Fibroblast of peridontal ligament (primary cell): ENCODE data around the gene CDC37L1.

ENCODE experiments used
- DNase-seq: peaks from one replicate; pipeline ENCODE4 v3.0.0-alpha.2; 2010; ENCODE audit errors: extremely low read depth

Gene CDC37L1

DNA sequence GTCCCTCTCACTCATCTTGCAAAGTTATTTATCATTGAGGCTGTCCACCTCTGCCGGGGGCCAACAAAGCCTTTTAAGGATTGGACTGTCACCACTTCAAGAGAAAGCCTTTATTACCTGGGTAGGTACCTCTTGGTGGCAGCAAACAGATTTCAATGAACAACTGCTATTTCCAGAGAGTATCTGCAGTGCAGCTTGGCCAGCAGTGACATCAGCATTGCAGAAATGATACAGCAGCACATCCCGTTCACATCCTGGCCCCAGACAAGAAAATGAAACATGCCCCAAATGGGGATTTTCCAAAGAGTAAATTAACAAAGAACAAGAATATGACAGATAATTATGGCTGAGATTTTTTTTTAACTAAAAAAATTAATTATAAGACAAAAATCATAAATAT is 10.8 kb upstream of the CDC37L1 start:
- no peak for DNase-seq

DNA sequence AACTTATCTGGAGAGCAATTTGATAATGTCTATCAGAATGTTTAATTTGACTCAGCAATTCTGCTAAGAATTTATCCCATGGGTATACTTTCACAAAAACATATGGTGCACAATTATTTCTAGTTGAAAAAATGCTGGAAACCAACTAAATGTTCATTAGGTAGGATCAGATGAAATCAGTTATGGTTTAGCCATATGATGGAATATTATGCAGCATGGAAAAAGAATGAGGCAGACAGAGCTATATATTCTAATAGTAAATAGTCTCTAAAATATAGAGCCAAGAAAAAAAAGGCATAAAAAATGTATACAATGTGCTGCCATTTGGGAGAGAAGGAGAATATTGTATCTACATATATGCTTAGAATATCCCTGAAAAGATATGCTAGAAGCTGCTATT is 9.5 kb upstream of the CDC37L1 start:
- DNase-seq: no peak

DNA sequence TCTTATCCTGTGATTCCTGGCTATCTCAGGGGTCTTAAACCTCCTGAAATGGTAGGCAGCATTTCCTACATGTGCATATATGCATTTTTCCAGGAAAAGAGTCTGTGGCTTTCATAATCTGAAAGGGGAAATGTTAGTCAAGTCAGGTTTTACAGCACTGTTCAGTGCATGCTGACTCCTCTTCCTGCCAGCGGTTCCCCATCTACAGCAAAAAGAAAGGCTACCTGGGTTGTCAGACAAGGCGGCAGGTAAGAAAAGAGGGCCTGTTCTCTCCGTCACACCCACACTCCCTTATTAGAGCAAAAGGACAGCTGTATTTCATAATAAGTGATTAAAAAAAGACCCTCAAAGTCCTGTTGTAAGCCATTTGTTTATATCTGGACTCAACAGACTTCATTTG is 8.8 kb upstream of the CDC37L1 start:
- no peak for DNase-seq

DNA sequence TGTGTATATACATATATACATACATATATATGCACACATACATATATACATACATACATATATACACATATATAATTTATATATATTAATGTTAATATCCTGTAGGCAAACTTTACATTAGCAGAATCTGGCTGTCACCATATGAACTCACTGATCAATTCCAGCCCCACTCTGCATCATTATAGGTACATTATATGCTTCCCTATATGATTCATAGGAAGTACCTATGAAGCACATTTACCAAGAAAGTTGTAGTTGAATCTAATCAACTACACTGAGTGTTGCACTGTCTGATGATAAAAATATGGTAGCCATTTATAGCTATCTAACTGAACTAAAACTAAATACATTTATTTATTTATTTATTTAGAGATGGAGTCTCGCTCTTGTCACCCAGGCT is 7.6 kb upstream of the CDC37L1 start:
- no peak for DNase-seq

DNA sequence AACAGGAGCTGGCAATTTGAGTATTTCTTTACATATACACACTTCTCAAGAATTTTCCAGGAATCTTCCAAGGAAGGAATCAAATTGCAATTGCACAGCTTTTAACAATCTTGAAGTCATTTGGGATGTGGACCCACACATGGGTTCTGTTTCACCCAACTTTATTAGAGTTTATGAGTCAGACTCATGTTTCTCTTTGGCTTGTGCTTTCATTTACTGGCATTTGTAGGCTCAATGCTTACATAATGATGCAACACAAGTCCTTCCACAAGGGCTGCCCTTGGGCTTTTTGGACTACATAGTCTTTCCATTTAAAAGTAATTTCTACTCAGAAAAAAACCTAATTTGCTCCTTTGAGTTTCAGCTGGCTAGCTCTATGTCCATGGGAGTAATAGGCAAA is 4.6 kb upstream of the CDC37L1 start:
- DNase-seq: peak; percentile 99

DNA sequence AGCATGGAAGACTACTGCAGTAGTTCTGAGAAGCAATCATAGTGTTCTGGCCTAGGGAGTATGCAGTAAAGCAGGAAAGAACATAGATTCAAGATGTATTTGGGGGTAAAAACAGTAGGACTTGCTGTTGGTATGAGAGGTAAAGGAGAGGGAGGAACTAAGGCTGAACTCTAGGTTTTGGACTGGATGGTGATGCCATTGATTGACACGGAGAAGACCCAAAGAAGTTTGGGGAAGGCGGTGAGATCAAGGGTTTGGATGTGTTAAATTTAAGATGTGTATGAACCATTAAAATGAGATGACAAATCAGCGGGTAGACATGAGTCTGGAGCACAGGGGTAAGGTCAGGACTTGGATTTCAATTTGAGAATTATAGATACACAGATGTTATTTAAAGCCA is 2.0 kb upstream of the CDC37L1 start:
- no peak for DNase-seq

DNA sequence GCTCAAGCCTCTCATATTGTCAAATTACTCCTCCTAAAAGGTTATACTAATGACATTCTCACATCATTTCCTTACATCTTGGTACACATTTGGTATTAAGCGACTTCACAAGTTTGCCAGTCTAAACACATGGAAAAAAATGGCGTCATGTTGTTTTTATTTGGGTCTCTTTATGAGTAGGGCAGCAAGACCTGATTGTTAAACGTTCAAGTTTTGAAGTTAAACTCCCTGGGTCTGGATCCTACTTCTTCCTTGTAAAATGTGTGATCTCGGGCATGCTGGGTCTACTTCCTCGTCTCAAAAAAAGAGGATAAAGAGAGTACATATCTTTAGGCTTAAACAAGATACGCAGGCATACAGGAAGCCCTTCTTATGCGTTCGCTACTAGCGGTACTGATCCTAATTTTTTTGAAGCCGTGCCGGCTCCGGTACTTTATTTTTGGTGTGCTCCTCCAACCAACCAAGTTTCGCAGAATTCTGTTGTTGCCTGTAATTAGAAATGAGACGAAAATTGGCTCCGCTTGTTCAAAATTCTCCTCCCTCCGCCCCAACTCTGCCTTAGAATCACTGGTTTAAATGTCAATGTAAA is 596 bp upstream of the CDC37L1 start:
- peak; percentile 53 for DNase-seq

DNA sequence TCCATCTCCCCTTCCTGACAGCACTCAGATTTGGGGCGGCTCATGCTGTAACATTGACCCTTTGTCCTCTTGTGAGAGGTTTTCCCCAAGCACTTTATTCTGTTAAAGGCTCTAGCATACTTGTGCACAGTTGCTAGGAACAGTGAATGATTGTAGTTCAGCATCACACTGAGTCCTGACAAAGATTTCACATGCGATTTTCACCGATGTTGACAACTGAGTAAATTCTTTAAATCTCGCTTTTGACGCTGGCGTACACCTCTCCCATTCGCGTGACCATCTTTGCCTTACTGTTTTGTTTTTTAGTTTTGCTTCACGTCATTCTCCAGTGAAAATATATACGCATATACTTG is 780 bp downstream of the CDC37L1 start:
- peak; percentile 34 for DNase-seq

DNA sequence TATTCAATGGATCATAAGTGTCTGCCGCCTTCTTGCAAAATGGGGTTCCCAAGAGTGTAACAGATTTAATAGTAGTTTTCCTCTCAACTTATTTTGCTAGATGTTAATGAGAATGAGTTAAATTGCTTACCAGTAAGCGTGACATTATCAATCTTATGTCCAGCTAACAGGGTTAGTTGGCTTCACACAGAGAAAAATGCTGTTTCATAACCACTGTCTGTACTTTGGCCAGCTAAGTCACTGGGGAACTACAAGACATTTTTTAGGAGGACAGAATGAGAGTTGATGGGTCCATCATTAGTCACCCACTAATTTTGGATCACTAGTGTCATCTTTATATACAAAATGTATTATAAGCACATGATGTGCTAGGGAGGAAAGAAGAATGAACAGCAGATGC is 1.4 kb downstream of the CDC37L1 start:
- DNase-seq: peak; percentile 61

DNA sequence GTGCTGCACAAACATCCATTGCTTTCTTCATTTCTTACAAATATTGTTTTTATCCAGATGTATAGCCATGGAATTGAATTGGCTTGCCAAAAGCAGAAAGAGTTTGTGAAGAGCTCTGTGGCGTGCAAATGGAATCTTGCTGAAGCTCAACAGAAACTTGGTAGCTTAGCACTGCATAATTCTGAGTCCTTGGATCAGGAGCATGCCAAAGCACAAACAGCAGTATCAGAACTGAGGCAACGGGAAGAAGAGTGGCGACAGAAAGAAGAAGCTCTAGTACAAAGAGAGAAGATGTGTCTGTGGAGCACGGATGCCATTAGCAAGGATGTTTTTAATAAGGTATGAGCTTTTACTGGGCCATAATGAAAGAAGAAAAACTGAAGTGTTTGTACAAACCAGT is 5.5 kb downstream of the CDC37L1 start:
- DNase-seq: no peak

DNA sequence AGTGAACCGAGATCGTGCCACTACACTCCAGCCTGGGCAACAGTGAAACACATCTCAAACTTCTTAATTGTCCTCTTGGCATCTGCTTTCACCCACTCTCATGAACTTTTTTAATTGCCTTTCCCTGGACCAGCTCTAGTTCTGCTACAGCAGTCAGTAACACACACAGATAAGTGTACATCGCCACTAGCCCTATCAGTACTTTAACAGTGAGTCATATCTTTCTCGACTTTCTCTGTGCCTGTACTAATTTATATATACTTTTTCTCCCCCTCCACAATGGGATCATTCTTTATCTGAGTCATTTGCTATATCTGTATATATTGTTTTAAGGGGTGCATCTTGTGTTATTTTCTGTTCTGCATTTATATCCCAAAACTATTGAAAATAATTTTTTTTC is 6.7 kb downstream of the CDC37L1 start:
- DNase-seq: no peak

DNA sequence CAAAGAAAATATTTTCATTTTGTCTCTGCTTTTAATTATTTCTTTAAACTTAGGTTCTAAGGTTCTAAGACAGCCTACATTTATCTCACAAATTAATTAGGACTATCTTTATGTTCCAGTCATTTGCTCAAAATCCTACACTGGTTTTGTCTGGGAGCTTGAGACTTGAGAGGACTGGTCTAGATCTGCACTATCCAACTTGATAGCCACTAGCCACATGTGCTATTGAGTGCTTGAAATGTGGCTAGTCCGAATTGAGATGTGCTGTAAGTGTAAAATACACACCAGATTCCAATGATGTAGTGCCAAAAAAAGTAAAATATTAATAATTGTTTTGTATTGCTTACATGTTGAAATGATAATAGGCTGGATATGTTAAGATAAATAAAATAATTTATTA is 7.2 kb downstream of the CDC37L1 start:
- no peak for DNase-seq

DNA sequence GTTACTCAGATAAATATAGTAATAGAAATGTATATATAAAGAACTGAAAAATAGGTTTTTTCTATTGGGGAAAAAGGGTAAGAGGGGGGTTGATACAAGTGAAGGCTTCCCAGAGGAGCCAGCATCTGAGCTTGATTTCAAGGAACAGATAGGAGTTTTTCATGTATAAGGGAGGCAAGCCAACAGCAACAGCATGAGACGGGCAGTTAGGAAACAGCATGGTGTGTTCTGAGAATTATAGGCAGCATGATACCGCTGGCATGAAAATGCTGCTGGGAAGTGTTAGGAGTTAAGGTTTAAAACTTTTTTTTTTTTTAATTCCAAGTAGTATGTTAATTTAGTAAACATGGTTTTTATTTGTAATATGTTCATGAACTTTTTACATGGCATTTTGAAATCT is 9.7 kb downstream of the CDC37L1 start:
- DNase-seq: peak; percentile 44

DNA sequence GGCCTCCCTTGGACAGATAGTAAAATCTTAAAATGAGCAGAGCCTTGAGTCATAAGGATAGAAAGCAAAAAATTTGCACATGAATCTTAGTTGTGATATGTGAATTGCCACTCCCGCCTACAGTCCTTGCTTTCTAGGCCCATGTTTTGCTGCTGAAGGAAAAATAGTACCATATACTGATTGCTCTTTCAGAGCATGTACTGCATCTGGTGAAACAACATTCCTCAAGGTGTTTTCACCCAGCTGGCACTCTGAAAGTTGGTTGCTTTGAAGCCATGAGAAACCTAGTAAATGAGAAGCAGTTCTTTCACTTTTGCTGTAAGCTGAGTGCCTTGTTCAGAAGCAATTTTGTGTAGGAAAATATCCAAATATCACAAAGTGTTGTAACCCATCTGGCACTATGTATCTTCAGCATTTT is 10.3 kb downstream of the CDC37L1 start:
- DNase-seq: peak; percentile 38

DNA sequence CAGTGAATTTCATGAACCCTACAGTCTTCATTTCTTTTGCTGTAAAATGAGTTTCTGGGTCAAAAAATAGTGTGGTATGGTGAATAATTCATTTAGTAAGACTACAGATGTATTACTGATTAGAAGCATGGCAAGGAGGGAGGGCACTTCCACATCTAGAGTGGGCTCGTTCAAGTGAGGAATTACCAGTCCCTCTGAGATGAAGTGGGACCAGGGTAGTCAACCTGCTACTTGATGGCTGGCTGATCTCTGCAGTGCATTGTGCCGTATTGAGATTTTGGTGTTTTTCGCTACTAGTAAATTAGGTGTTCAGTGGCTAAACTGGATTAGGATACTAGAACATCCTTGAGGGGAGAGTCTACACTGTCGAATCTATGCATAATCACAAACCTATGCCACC is 10.8 kb downstream of the CDC37L1 start:
- no peak for DNase-seq

DNA sequence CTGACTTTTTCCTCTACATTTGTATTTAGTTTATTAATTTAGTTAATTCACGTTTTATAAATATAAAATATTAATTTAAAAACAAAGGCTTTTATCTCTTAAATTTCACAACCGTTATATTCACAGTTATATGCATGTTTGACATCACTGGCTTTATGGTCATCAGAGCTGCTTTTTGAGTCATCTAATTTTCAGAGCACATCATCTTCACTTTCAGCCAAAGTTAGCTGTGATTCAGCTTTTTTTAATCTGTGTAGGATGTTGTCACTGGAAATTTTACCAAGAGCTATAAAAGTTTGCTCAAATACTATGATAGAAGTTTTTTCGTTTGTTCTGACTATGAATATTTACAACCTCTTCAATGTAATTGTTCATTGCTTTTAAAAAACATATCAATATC is 12.4 kb downstream of the CDC37L1 start:
- DNase-seq: peak; percentile 87

DNA sequence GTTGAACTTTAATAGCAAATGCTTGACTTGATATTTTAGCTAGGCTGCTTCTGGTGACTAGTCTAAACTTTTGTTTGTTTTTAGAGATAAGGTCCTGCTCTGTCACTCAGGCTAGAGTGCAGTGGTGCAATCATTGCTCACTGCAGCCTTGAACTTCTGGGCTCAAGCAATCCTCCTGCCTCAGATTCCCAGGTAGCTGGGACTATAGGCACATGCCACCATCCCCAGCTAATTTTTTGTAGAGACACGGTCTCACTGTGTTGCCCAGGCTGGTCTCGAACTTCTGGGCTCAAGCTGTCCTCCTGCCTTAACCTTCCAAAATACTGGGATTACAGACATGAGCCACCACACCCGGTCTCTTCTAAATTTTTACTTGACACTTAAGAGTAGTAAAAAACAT is 20.7 kb downstream of the CDC37L1 start:
- no peak for DNase-seq

DNA sequence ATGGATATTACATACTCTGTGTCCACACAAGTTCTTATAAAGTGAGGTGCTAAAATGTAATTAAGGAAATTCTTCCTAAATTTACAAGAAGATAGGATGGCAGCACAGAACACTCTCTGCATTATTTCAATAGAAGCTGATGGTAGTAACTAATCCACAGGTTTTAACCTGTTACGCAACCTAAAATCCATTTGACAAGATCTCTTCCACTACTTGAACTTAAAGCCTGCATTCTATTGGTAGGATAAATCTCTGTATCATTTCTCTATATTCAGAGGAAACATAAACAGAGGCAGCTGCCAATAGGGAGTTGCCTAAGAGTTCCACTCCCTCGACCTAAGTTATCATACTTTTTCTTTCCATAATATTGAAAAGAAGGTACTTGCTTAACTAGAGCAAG is 21.6 kb downstream of the CDC37L1 start:
- no peak for DNase-seq

DNA sequence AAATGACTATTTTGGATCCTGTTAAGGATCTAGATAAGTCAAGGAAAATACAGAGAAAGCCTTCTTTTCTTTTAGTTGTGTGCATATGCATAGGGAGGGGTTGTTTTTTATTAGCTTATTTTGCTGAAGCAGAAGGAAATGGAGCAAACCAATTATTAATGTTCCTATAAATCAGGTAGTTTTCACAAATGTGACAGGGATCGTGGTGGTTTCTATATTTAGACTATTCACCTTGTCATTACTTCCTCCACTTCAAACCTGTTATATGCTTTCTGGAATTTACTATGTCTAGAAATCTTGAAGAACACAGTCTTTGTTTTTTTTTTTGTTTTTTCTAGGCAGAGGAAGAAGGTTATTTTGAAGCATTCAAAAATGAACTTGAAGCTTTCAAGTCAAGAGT is 22.2 kb downstream of the CDC37L1 start:
- no peak for DNase-seq

DNA sequence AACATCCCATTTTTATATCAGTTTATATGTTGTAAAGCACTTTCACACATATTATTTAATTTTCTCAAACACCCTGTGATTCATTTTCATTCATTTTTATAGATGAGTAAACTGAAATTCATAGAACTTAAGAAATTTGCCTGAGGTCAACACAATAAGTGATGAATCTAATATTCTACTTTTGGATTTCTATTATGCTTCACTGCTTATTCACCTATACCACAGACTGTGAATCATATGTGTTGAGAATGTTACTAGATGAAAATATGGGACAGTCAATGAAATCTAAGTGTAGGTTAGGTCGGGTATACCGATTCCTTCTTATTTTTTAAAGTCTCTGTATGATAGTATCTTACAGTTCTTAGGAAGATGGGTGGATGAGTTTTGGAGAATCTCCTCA is 24.8 kb downstream of the CDC37L1 start:
- DNase-seq: no peak

DNA sequence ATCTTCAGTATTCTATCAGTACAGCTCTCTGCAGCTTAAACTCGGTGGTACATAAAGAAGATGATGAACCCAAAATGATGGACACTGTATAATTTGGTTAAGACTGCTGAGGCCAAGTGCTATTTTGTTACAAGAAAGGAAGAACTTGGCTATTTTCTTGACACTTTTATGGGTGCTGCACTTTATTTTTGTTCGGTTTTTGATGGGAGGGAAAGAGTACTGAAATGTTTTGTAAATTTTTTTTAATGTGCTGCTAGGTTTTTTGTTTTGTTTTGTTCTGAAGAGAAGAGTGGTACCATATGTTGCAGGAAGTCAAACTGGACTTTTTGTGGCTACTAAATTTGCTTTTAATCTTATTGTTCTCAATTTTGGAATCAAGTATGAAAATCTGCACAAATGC is 26.7 kb downstream of the CDC37L1 start:
- no peak for DNase-seq

DNA sequence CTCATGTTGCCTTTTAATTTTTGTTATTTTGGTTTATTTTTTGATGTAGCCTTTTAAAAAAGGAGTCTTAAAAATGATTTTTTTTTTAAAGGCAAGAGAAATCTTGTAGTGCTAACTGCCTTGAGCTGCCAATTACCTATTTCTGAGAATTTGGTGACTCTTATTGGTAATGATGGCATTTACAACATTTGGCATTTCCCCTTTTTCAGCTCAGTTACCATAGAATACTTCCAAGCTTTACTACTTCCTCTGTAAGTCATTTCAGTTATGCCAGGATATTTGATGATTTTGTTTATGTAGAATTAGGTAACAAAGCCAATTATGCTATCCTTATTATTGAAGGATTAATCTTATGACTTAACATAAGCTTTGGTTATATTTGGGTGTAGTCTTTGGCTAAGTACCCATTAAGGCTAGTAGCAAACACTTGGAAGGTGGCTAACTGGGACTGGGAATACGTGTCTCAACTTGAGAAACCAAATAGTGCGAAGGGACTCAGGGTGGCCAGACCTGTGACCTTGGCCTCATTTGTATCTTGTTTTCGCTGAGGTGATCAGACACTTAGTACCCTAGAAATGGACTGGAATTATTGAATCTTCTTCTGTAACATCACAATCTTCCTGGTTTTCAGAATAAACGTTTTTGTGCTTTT is 27.7 kb downstream of the CDC37L1 start:
- DNase-seq: no peak

DNA sequence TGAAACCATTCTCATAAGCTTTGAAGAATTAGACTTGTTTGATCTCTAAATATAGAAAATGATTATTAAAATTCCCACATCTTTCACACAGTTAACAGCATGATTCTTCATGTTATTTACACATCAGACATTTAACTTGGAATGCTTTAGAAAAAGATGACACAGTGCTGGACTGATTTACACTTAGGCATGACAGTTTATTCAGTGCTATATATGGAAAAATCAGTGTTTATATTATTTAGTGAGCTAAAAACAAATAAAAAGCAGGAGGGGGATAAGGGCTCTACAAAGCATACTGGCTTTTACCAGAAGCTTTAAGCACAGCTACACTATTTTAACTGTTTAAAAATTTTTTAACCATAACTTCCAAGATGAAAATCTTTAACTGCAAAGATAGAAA is 30.0 kb downstream of the CDC37L1 start:
- no peak for DNase-seq

DNA sequence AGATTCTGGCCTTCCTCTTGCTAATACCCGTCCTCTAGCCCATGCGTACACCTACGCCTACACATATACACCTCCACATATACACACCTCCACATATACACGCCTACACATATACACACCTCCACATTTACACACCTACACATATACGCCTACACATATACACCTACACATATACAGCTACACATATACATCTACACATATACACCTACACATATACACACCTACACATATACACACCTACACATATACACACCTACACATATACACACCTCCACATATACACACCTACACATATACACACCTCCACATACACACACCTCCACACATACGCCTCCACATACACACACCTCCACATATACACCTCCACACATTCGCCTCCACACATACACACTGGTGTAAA is 34.5 kb downstream of the CDC37L1 start:
- DNase-seq: no peak
